NCI-H2029 treated with DMSO at 0.1 percent for 48 hours (cell line): ENCODE measurements around the gene MTAP.
A peak's percentile ranks its signal among the peaks of the same experiment; 100 is the strongest.

Experiments used
- DNase-seq: peaks from one replicate; lab custom pipeline; 2025; lab: John Stamatoyannopoulos, UW

Gene MTAP

DNA sequence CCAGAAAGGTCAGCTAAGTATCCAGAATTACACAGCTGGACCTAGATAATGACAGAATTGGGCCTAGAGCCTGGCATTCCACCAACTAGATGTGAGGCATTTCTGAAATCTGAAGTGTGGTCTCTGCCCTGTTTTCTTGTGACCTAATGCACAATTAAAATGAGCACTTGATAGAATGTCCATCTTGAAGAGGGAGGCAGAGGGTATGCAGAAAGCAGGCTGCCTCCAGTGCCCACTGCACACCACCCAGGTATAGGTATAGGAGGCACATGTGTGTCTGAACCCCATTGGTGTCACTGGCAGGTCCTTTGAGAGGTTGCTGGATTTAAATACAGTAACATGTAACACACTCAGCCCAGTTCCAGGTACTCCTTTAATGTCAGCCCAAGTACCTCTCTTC is 2.4 kb downstream of the MTAP start:
- DNase-seq, result no peak

DNA sequence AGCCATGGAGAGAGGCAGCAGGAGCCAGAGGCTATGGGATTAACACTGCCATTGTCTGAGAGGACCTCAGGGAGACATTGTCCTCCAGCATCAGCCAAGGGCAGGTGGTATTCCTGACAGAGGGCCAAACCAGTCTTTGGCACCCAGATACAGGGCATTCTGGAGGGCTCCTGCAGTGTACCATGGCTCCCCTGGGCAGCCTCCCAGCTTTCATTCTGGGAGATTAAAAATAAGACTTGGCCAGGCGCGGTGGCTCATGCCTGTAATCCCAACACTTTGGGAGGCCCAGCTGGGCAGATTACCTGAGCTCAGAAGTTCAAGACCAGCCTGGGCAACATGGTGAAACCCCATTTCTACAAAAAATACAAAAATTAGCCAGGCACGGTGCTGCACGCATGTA is 4.2 kb downstream of the MTAP start:
- no peak for DNase-seq

DNA sequence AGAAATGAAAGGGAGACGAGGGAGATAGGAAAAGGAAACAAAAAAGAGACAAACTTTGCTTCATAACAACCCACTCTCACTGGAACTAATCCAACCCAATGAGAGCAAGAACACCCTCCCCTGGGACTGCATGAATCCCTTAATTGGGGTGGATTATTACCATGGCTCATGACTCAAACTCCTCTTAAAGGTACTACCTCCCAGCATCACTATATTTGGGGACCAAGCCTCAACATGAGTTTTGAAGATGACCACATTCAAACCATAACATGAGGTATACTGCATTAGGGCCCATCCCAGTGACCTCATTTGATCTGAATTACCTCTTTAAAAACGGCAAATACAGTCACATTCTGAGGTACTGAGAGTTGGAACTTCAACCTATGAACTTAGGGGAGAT is 8.0 kb downstream of the MTAP start:
- DNase-seq, result no peak

DNA sequence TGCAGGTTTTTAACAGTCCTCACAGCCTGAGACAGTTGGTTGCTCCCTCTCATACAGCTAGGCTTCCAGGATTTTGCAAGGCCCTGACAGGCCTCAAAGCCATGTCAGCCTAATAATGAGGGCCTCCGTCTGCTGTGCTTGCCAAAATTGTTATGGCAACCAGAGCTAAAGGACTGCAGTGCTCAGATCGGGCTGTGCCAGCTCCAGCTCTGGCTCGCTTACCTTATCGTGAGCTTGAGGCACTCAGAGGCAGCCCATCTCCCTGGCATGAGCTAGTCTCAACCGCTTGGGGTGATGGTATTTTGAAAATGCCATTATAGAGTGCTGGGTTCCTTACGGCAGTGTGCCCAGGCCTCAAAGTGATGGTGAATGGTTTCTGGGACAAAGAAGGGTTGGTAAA is 8.4 kb downstream of the MTAP start:
- no peak for DNase-seq

DNA sequence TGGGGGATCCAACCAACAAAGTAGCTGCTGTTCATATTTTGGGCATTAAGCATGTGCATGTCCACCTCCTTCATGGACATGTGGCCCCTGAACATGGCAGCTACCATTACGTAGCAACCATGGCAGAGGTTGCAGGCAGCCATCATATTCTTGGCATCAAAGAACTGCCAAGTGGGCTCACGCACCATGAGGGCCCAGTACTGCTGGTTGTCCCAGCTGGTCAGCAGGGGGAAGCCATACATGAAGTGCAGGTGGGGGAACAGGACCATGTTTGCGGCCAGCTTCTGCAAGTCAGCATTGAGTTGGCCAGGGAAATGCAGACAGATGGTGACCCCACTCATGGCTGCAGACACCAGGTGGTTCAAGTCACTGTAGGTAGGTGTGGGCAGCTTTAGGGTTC is 9.5 kb downstream of the MTAP start:
- DNase-seq, result no peak

DNA sequence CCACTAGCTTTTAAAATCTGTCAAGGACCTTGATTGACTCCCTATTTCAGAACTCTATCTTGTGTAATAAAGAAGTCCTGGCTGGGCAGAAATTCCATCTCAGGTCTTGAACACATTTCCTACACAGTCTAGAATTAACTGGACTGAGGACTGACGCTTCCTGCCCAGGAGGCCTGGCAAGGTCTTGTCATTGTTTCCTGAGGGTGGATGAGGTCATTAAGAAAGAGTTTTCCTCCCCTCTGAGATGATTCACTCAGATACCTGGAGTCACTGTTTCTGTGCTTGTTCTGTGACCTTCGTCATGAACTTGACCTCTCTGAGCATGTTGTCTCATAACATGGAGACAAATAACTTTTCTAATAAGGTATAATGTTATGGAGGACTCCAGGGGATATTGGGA is 10.0 kb downstream of the MTAP start:
- DNase-seq, result no peak

DNA sequence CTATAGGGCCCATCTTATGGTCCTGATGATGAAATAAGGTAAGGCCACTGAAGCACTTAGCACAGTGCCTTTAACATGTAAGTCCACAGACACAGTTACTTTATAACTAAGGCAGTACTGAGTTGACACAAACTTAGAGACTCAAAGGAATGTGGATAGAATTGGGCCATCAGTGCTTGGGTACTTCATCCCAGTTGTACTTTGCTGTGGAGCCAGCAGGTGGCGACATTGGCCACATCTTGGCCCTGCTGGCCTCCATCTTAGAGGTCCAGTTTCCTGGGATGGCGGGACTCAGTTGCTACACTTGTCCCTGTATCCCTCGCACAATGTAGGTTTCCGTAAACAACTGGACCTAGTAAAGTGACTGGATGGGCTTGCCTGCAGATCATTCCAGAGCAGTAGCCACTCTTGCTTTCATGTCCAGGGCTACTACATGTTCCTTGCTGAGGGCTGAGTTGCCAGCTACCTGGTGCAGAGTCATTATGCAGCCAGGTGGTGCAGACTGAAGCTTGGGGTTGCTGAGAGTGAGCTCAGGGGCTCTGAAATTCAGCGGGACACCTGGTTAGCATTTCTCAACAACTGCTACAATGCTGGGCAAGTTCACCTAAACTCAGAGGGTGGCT is 10.6 kb downstream of the MTAP start:
- peak; percentile 56 for DNase-seq

DNA sequence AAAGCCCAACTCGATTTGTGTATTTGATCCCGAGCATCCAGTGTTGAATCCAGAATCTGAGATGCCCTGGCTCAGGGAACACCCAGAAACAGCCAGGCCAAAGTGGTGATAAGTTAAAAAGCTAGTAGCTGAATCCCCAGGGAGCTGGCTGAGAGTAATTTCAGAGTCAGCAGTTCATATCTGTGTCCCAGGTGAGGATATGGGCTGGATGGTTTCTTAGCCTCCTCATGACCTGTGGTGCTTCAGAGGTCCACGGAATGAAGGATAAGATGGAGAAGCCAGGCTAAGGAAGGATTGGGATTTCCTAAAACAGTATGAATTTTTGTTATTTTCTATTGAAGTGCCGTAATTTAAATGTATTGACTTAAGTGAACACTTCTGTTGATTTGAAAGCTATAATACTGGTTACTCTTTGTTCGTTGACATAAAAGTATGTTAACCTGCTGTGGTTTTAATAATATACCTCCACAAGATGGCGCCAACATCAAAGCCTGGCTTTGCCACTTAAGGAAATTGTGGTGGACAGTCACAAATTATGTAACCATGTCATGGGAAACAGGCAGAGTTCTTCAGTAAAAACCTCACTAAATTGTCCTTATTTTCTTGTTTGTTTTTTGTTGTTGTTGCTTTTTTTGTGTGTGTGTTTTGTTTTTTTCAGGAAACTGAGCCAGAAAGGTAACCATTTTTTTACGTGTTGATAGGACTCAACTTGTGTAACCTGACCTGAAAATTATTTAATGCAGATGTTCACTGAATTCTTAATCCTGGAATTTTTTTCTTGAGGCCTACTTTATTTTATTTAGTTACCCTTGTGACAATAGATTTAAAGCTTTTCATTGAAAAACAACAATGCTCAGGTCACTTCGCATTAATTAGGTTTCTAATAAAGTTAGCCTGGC is 11.4 kb downstream of the MTAP start:
- peak; percentile 66 for DNase-seq

DNA sequence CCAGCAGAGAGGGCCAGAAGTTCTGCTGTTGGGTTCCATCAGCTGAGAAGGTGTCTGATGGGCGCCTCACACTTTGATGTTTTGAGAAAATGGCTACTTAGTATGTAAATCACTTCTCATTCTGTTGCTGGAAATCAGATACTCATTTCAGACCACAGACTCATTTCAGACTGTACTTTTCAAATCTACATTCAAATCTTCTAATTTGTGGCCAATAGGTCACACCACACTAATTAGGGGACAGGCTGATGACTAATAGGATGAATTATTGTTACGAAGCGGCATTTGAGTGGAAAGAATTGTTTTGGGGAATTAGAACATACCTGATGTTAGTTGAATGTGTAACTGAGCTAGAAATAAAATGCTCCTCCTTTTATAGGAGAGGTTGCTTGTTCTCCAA is 13.2 kb downstream of the MTAP start:
- DNase-seq, result no peak

DNA sequence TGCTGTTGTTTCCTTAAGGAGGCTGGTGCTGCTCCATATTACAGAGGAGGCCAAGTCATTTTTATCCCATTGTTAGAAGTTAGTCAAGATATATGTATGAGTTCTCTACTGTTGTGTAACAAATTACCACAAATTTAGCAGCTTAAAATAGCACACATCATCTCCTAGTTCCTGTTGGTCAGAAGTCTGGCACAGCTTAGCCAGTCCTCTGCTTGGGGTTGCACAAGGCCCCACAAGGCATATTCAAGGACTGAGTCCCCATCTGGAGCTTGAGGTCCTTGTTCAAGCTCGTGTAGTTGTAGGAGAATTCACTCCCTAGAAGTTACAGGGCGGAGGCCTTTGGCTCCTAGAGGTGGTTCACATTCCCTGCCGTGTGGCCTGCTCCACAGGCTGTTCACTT is 14.7 kb downstream of the MTAP start:
- DNase-seq, result no peak

DNA sequence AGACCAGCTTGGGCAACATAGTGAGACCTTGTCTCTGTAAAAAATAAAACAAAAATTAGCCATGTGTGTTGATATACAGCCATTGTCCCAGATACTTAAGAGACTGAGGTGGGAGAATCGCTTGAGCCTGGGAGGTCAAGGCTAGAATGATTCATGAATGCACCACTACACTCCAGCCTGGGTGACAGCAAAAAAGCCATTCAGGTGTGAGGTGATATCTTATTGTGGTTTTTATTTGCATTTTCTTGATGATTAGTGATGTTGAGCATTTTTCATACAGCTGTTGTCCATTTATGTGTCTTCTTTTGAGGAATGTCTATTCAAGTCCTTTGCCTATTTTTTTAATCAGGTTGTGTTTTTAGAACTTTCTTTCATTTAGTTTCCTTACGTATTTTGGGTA is 23.2 kb downstream of the MTAP start:
- DNase-seq, result no peak

DNA sequence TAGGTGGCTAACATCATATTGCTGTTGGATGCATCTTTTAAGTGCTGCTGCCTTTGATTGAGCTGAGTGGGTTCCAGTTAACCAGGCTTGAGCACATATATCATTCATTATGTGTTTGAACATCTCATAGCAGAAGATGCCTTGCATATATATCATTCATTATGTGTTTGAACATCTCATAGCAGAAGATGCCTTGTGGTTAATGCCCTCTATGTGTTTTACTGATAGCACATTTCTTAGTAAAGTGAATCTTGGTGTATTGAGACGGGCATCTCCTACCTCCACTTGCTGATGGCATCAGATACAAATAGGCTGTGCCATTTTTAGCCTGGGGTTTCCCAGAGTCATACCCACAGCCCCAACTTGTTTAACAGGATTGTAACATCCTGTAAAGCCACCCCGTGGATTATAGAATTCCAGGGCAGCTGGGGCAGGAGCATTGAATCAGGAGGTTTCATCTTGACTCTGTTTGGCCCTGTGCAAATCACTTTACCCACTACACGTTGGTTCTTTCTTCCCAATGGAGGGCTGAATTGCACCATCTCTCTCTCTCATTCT is 26.5 kb downstream of the MTAP start:
- DNase-seq, result no peak

DNA sequence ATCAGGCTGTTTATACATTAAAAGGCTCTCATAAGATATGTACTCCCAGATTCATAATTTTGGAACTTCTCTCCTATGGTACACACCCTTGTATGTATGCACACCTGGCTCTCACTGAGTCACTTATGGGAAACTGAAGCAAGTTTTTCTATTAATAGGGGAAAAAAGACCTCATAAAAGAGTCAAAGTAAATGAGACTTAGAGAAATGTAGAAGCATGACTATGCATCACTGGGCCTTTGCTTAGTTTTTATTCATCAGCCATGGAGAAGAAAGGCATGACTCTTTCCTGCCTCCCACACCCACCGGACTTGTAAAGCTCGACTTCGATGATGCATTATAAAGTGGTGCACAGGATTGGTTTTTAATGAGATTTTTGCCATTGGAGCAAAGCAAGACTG is 28.2 kb downstream of the MTAP start:
- no peak for DNase-seq

DNA sequence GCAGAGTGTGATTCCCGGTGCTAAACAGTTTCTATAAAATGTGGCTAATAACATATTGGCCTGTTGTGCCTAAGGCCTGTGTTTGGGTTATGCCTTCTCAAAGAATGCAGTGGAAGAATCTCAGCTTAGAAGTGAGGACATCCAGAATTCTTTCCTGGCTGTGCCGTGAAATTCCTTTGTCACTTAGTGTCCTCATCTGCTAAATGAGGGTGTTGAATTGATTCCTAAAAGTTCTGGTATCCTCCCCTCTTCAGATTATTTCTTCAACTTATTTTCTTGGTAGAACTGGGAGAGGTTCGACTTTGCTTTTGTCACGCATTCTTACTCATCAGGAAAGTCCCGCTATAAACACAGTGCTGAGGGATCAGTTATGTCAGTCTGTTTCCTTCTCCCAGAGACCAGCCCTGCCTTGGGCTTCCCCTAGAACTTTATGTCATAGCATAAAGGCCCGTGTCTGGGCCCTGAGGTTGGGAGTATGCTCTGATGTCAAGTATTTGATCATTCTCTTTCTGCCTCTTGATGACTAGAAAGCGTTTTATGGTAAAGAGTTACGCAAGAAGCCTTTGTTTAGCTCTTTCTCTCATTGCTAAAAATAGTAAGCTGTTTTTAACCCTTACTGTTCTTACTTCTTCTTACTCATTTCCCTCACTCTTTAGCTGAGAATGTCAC is 29.5 kb downstream of the MTAP start:
- no peak for DNase-seq

DNA sequence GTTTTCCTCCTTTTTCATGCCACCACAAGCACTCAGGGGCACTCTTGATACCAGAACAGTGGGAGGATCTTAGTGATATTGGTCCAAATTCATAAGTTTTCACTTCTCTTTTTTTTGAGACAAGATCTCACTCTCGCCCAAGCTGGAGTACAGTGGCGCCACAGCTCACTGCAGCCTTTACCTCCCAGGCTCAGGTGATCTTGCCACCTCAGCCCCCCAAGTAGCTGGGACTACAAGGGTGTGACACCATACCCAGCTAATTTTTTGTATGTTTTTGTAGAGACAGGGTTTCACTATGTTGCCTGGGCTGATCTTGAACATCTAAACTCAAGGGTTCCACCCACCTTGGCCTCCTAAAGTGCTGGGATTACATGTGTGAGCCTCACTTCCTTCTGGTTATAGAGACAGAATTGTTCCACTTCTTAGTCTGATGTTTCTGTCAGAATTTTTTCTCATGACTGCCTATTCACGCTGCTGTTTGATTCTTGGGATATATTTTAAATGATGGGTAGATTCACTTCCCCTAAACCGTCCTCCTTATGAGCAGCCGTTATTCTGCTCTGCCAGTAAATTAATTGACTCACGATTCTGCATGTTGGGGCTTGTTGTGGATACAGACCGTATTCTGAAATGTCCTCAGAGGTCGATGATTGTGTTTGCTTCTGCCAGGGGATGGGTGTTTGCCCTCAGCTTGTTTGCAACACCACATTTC is 30.8 kb downstream of the MTAP start:
- no peak for DNase-seq

DNA sequence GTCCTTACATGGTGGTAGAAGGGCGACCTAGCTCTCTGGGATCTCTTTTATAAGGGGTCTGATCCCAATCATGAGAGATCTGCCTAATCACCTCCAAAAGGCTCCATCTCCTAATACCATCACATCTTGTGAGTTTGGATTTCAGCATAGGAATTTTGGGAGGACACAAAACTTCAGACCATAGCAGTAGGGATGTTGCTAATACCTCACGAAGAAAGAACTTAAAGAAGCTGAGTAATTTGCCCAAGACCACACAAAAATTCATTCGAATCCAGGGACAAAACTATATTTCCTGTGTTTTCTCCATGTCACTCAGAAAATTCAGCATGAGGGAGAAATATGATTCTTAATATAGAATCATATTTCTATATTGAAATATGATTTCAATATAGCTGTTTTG is 32.7 kb downstream of the MTAP start:
- no peak for DNase-seq

DNA sequence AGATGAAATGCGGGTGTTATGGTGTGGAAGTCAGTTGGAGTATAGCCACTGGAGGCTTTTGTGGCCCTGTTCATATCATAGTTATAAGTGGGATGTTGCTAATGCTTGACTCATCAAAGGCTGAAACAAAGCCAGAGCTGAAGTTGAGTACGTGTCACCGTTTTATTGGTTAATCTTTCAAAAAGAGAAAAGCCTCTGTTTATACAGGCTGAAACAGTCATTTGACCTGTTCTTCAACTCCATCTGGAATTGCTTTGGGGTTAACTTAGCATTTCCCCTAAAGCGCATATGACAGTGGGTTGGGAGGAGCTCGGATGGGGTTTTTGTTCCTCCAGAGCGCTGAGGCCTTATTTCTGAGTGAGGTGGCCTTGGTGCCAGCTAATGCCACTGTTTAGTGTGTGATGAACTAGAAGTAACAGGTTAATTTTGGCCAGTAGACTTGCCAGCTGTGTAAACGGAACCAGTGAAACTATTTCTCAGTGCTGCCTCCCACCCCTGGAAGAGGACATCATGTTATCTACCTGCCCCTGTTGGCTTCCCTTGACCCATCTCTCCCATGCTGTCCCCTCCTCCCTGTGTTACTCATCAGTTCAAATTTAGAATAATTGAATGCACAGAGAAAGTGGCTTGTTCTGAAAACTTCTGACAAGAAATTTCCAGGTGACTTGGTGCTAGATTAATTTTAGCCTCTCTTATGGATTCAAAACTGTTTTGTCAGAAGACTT is 34.2 kb downstream of the MTAP start:
- peak; percentile 47 for DNase-seq

DNA sequence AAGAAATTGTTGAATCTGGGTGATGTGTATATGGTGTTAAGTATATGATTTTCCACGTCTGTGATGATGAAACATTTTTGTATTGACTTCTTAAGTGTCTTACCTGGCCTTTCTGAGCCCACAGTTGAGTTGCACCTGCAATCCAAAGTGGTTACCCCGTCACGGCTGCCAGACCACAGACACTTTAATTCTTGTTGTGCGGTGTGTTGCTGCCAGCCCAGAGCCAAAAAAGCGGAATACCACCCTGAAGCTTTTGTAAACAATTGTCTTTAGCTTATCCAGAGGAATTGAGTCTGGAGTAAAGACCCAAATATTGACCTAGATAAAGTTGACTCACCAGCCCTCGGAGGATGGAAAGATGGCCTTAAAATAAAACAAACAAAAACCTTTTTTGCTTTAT is 35.1 kb downstream of the MTAP start:
- DNase-seq, result no peak

DNA sequence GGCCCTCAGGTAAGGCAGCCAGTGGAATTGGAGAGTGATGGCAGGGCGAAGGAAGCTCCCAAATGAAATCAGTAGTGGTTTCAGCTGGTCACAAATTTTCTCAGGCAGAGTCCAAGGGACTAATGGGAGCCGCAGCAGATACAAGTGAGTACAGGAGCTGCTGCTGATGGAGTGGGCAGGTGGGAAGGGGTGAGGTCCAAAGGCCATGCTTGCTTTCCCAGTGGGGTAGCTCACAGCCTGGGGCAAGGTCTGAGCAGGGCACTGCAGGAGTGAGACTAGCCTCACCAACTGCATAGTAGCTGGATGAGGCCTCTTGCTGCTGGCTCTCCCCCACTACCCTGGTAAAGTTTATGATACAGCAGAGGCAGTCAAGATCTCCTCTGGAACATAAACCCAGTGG is 38.2 kb downstream of the MTAP start:
- DNase-seq, result no peak

DNA sequence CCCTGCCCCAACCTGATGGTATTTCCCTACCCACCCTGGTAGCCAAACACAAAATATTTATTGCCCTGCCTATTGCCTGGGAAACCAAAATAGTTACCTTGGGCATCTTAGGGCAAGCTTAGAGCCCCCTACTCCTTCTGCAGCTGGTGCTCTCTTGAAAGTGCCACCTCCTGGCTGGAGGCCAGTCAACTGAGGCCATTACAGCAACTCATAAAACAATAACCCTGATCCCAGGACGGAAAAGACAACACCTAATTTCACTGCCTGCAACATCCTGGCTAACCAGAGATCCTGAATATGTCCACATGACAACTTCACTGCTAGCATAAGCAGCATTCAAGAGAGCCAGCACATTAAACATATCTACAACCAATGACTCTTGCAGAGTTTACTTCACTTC is 38.7 kb downstream of the MTAP start:
- DNase-seq, result no peak

DNA sequence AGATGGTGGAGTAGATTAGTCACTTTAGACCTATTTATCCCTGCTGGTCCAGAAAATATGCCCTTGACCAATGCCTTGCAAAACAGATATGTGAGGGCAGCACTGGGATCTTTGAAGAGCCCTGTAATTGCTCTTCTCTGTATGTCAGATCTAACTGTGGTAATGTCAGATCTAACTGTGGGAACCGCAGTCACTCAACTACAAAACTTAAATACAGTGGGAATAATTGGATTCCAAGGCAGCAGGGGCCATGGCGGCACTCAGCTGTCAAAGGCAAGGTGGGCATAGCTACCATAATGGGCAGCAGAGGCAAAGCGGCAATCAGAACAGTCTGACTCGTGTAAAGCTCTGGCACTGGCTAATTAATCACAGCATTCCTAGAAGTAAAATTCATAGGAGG is 46.2 kb downstream of the MTAP start:
- no peak for DNase-seq

DNA sequence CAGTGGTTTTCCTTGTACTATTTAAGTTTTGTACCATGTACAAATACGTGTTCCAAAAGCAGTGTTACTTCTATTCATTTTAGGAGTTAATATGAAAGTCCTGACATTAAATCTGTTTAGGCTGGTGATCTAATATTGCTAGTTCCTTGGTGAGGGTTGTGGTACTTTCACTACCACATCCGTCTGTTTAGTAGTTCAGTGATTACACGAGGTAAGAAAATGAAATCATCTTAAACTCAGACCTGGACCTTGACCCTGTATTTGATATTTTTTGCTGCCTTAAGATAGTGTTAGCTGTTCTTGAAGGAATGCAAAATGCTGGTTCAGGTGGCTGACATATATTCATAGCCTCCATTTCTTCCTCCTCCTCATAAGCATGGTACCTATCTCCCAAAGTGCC is 50.3 kb downstream of the MTAP start:
- no peak for DNase-seq
